NB4 (cell line): ENCODE data around the gene RNASEH2A.

Experiments used
- DNase-seq: peaks from one replicate; pipeline ENCODE4 v3.0.0; 2010; ENCODE audit warnings: low read depth
- H3K4me3 ChIP-seq: one replicate; pipeline ENCODE4 v1.5.1; 2011; ENCODE audit warnings: mild to moderate bottlenecking, low read depth, low read length, moderate library complexity
- MYC ChIP-seq: IDR thresholded peaks from 2 replicates; pipeline ENCODE4 v1.6.1; 2011; ENCODE audit warnings: low read depth, low read length
- POLR2A ChIP-seq: IDR thresholded peaks from 2 replicates; pipeline ENCODE4 v1.6.1; 2011; ENCODE audit warnings: mild to moderate bottlenecking; ENCODE audit not compliant: insufficient read length; ENCODE audit errors: extremely low read depth
- TF ChIP-seq, protein P1 (sequence below): IDR thresholded peaks from one replicate; pipeline ENCODE4 v1.5.1; 2012; ENCODE audit warnings: low read depth, low read length
- TF ChIP-seq, protein P2 (sequence below): IDR thresholded peaks from 2 replicates; pipeline ENCODE4 v1.6.1; 2011; ENCODE audit warnings: low read depth, low read length

RNASEH2A gene

DNA sequence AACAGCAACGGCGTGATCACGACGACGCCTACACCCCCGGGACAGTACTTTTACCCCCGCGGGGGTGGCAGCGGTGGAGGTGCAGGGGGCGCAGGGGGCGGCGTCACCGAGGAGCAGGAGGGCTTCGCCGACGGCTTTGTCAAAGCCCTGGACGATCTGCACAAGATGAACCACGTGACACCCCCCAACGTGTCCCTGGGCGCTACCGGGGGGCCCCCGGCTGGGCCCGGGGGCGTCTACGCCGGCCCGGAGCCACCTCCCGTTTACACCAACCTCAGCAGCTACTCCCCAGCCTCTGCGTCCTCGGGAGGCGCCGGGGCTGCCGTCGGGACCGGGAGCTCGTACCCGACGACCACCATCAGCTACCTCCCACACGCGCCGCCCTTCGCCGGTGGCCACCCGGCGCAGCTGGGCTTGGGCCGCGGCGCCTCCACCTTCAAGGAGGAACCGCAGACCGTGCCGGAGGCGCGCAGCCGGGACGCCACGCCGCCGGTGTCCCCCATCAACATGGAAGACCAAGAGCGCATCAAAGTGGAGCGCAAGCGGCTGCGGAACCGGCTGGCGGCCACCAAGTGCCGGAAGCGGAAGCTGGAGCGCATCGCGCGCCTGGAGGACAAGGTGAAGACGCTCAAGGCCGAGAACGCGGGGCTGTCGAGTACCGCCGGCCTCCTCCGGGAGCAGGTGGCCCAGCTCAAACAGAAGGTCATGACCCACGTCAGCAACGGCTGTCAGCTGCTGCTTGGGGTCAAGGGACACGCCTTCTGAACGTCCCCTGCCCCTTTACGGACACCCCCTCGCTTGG, 14.1 kb upstream of the RNASEH2A start:
- peak; percentile 88 for DNase-seq
- TF ChIP-seq, protein P1, sequence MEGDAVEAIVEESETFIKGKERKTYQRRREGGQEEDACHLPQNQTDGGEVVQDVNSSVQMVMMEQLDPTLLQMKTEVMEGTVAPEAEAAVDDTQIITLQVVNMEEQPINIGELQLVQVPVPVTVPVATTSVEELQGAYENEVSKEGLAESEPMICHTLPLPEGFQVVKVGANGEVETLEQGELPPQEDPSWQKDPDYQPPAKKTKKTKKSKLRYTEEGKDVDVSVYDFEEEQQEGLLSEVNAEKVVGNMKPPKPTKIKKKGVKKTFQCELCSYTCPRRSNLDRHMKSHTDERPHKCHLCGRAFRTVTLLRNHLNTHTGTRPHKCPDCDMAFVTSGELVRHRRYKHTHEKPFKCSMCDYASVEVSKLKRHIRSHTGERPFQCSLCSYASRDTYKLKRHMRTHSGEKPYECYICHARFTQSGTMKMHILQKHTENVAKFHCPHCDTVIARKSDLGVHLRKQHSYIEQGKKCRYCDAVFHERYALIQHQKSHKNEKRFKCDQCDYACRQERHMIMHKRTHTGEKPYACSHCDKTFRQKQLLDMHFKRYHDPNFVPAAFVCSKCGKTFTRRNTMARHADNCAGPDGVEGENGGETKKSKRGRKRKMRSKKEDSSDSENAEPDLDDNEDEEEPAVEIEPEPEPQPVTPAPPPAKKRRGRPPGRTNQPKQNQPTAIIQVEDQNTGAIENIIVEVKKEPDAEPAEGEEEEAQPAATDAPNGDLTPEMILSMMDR: no peak
- TF ChIP-seq MYC: peak; percentile 70; the same call in 1 of the 2 replicates
- TF ChIP-seq POLR2A: peak; percentile 48
- TF ChIP-seq, protein P2, sequence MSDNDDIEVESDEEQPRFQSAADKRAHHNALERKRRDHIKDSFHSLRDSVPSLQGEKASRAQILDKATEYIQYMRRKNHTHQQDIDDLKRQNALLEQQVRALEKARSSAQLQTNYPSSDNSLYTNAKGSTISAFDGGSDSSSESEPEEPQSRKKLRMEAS: peak; percentile 77
- H3K4me3 ChIP-seq: peak overlapping the region; percentile 78

DNA sequence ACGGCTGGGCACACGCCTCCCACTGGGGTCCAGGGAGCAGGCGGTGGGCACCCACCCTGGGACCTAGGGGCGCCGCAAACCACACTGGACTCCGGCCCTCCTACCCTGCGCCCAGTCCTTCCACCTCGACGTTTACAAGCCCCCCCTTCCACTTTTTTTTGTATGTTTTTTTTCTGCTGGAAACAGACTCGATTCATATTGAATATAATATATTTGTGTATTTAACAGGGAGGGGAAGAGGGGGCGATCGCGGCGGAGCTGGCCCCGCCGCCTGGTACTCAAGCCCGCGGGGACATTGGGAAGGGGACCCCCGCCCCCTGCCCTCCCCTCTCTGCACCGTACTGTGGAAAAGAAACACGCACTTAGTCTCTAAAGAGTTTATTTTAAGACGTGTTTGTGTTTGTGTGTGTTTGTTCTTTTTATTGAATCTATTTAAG, 13.5 kb upstream of the RNASEH2A start:
- TF ChIP-seq POLR2A (no peak), MYC (no peak)
- TF ChIP-seq, protein P1: no peak
- TF ChIP-seq, protein P2: no peak
- no peak for DNase-seq
- peak overlapping the region; percentile 78 for H3K4me3 ChIP-seq

DNA sequence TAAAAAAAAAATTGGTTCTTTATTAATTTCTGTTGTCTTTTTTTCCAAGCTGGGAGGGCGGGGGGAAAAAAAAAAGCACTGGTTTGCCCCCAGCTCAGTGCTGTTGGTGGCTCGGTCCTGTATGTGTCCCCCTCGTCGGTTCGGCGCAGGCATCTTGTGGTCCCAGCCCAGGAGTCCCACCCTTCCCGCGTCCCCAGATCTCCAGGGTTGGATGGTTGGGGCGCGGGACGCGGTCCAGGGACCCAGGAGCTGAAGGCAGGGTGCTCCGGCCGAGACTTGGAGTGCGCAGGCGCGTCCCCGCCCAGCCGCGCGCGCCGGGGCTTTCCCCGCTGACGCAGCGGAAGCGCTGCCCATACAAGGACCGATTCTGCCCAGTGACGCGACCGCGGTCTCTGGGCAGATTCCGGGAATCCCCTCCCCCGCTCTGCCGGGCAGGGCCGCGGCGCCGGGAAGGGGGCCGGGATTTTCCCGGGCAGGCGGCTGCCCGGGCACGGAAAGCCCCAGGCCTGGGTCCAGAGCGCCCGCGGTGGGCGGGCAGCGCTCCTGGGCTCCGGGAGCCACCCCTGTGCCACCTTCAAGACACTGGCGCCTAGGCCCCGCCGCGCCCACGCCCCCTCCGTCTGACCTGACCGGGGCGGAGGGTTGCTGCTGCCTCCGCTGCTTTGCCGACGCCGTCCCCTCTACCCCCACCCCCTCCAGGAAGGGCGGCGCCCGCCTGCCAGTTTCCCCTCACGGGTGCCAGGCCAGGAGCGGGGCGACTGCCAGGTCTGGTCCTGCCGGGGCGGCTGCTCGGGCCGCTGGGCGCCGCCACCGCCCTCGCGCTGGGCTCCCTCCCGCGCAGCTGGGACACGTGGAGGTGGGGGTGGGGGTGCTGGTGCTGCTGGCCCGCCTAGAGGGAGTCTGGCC, 12.8 kb upstream of the RNASEH2A start:
- TF ChIP-seq MYC (peak; percentile 46), POLR2A (peak; percentile 77)
- TF ChIP-seq, protein P1: no peak
- TF ChIP-seq, protein P2: peak; percentile 62

DNA sequence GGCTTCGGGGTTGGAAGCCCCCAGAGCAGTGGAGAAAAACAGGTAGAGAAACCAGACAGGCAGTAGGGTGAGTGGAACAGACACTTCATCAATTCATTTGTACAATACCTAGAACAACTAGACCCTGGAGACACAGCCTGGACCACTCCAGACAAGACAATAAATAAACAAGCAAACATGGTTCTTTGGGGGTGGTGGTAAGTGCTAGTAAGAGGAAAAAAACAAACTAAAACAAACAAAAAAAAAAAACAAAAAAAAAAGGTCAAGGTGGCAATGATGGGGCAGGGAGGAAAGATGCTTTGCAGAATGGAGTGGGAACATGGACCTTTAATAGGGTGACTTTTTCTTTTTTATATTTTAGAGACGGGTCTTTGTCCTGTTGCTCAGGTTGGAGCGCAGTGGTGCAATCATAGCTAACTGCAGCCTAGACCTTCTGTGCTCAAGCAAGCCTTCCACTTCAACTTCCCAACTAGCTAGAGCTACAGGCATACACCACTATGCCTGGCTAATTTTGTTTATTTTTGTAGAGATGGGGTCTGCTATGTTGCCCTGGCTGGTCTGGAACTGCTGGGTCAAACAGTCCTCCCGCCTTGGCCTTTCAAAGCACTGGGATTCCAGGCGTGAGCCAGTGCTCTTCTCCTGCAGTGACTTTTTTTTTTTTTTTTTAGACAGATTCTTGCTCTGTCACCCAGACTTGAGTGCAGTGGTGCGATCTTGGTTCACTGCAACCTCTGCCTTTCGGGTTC, 12.0 kb upstream of the RNASEH2A start:
- no peak overlapping the region for H3K4me3 ChIP-seq
- TF ChIP-seq, protein P1: no peak
- TF ChIP-seq, protein P2: no peak
- TF ChIP-seq POLR2A (no peak), MYC (no peak)
- DNase-seq: peak; percentile 33

More for the DNA sequence above, 12.8 kb upstream of the RNASEH2A start:
- DNase-seq: peak; percentile 91
- peak overlapping the region; percentile 78 for H3K4me3 ChIP-seq

DNA sequence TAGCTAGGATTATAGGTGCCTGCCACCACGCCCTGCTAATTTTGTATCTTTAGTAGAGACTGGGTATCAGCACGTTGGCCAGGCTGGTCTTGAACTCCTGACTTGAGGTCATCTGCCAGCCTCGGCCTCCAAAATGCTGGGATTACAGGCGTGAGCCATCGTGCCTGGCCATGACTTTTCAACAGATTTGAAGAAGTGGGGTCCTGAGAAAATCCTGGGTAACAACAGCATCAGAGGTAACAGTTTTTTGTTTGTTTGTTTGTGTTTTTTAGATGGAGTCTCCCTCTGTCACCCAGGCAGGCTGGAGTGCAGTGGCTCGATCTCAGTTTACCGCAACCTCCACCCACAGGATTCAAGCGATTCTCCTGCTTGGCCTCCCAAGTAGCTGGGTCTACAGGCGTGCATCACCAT, 11.4 kb upstream of the RNASEH2A start:
- no peak overlapping the region for H3K4me3 ChIP-seq
- no peak for DNase-seq
- TF ChIP-seq MYC (no peak), POLR2A (no peak)
- TF ChIP-seq, protein P2: no peak
- TF ChIP-seq, protein P1: no peak
